LNCAP (cell line): ENCODE results near the gene IMP3.

Source experiments
- TF ChIP-seq, protein P1 (sequence below): fragments of 450-650 bp; IDR thresholded peaks from 2 replicates; pipeline ENCODE4 v1.5.1; 2017; ENCODE audit warnings: mild to moderate bottlenecking

The IMP3 gene

GRCh38 chr15:75674366-75674765 is 34.3 kb upstream of the IMP3 start:
- TF ChIP-seq, protein P1, sequence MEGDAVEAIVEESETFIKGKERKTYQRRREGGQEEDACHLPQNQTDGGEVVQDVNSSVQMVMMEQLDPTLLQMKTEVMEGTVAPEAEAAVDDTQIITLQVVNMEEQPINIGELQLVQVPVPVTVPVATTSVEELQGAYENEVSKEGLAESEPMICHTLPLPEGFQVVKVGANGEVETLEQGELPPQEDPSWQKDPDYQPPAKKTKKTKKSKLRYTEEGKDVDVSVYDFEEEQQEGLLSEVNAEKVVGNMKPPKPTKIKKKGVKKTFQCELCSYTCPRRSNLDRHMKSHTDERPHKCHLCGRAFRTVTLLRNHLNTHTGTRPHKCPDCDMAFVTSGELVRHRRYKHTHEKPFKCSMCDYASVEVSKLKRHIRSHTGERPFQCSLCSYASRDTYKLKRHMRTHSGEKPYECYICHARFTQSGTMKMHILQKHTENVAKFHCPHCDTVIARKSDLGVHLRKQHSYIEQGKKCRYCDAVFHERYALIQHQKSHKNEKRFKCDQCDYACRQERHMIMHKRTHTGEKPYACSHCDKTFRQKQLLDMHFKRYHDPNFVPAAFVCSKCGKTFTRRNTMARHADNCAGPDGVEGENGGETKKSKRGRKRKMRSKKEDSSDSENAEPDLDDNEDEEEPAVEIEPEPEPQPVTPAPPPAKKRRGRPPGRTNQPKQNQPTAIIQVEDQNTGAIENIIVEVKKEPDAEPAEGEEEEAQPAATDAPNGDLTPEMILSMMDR, result no peak

DNA sequence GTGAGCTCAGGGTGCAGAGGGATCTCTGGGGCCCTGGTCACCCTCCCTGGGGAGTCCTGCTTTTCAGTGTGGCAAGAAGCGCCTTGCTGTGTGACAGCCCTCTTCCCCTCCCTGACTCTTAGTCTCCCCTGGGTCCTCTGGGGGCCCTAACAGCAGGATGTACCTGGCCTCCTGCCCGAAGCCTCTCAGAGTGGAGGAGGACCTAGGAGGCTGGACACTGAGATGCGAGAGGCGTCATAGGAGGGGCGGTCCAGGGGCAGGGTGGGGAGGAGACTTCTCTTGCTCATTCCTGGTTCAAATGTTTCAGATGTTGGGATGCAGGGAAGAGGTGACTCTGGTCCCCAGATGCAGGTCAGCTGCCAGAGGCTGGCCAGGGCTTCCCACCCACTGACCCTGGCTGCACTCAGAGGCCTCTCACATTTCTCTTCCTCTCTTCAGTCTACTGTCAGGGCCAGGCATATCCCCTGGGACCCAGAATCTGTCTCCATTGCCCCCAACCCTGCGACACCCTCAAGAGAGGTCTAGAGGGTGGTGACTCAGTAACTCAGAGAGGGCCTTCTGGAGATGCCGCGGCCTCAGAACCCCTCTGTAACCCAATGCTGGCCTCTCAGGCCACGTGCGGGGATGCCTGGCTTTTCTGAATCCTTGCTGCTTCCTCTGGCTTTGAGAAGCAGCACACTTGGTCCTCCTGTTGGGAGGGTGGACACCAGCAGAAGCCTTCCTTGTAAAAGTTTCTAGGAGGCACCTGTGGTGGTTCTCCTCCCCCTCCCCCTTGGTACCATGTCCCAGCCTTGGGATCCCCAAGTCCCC is 33.6 kb upstream of the IMP3 start:
- TF ChIP-seq, protein P1, result no peak

DNA sequence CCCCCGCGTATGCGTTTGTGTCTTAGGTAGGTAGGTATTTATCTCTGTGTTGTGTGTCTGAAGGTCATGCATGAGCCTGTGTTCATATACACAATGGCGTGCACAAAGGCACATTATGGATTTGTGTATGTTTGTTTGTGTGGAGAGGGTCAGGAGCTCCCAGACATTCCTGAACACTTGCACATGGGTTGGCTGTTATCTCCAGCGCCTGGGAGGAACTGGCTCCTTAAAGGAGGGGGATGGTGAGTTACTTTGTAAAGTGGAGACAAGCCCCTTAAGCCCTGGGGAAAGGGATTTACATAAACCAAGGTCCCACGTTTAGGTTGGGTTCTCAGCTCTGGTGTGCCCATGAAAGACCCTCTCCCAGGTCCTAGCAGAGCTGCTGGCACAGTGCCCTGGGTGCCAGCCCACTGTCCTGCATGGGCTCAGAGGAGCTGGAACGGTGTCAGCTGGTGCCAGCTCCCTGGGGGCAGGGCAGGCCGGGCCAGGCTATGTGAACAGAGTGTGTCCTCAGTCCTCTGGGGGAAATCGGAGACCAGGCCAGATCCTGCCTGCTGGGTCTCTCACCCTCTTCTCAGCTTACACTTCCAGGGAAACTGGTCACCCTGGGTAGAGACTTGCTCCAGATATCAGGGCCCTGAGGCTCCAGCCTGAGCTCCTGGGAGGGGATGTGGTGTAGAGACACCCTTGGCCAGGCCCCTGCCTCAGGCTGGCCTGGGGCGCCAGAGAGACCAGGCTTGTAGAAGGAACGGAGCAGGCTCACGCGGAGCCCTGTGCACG is 32.8 kb upstream of the IMP3 start:
- TF ChIP-seq, protein P1, result no peak

DNA sequence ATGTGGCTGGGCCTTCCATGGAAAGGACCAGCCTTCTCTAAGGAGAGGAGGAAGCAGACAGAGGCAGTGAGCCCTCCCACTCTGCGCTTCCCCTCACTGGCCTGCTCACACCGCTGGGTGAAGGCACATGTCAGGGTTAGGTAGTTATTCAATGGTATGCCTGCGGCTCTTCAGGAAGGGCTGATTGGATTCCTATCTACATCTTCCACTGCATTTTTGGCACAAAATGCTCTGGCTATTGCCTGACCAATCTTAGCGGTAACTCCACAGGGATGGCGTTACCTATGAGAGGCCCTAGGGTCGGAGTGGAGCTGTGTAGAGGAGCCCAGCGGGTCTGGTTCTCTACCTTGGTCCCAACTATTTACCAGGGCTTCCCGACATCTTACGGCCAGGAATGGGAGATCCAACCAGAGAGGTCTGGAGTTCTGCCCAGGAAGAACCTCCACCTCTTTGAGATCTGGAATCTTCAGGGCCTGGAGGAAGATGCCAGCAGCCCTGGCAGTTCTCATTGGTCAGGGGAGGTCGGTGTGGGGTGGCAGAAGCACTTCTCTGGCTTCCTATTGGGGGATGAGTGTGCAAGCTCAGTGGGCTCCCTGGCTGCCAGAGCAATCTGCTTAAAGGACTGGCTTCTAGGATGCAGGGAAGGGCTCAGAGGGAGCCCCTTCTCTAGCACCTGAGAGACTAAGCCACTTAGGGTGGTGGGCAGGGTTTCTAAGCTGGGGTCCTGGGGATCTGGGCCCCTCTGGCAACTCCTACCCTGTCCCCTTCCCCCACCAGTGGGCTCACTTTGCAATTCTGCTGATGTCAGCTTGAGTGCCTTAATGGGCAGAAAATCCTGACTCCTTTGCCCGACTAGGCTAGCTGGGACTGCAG is 31.9 kb upstream of the IMP3 start:
- TF ChIP-seq, protein P1, result no peak

- TF ChIP-seq, protein P1, result no peak
These were observed 29.8 kb upstream of the IMP3 start for GRCh38 chr15:75669879-75670212.

- TF ChIP-seq, protein P1, result no peak
These were observed 29.3 kb upstream of the IMP3 start for GRCh38 chr15:75669191-75669878.
